Lower leg skin (tissue), 4 donors: ENCODE data around the gene SNRK. TPM values are rescaled to one million over a fixed set of nuclear protein-coding genes. Genes with fewer than 3 reads are reported as not detected.

Experiments
- DNase-seq, 2 donors: peaks; one replicate each; pipeline ENCODE4 v3.0.0-alpha.2; 2019; ENCODE audit warnings: low spot score in 2 of 2
- H3K4me3 ChIP-seq: fragments of 200-600 bp; sonication (generic); 2 replicates; pipeline ENCODE4 v1.5.1; 2017; ENCODE audit warnings: mild to moderate bottlenecking, low read depth; ENCODE audit not compliant: poor library complexity, severe bottlenecking
- CTCF ChIP-seq, 3 donors: fragments of 450-650 bp; IDR thresholded peaks; one replicate each; pipeline ENCODE4 v1.5.1; 2016; ENCODE audit warnings: antibody characterized with exemption in 3 of 3, mild to moderate bottlenecking in 3 of 3, moderate library complexity in 2 of 3
- POLR2A ChIP-seq, 2 donors: fragments of 450-650 bp; IDR thresholded peaks; one replicate each; pipeline ENCODE4 v1.6.1; 2016 to 2017; ENCODE audit warnings: antibody characterized with exemption in 2 of 2, mild to moderate bottlenecking in 1 of 2, moderate library complexity in 1 of 2
- WGBS, 2 donors: methylation state at CpG; one replicate each; pipeline ENCODE4 v1.1.5; 2018; 5-methylcytosine and 5-hydroxymethylcytosine counted together
- intact Hi-C: fragments of 100-400 bp; cut with DNase I; formaldehyde crosslinking; loops from one replicate; pipeline ENCODE4 v1.15.0; 2023; ENCODE audit warnings: low total_unique reads
- total RNA-seq, 4 donors: library from RNA; depleted of rRNA; stranded (reverse); fragments of >200 nt; gene quantifications; one replicate each; pipeline ENCODE4 v1.1.0, GENCODE V29; 2016

SNRK gene
- total RNA-seq, 4 donors from 2014 or later: 59.8 to 180 (median 79.9) TPM

- 96 to 97% methylated on average over 4 of the region's 4 CpGs for WGBS, 2 donors
- no peak for TF ChIP-seq CTCF (IDR thresholded peaks at IDR 0.05)
- no peak for TF ChIP-seq POLR2A (IDR thresholded peaks at IDR 0.05)
- H3K4me3 ChIP-seq: no peak overlapping the region
- intact Hi-C loops: no loop called here
- no peak for DNase-seq
These were observed 58.9 kb downstream of the SNRK start for GRCh38 chr3:43345246-43345645.

- DNase-seq: no peak
- 89 to 91% methylated on average over 6 of the region's 6 CpGs for WGBS, 2 donors
- TF ChIP-seq POLR2A (IDR thresholded peaks at IDR 0.05) (no peak), CTCF (IDR thresholded peaks at IDR 0.05) (no peak)
- H3K4me3 ChIP-seq: no peak overlapping the region
- intact Hi-C loops: no loop called here
These were observed 59.5 kb downstream of the SNRK start for GRCh38 chr3:43345877-43346276.

DNA sequence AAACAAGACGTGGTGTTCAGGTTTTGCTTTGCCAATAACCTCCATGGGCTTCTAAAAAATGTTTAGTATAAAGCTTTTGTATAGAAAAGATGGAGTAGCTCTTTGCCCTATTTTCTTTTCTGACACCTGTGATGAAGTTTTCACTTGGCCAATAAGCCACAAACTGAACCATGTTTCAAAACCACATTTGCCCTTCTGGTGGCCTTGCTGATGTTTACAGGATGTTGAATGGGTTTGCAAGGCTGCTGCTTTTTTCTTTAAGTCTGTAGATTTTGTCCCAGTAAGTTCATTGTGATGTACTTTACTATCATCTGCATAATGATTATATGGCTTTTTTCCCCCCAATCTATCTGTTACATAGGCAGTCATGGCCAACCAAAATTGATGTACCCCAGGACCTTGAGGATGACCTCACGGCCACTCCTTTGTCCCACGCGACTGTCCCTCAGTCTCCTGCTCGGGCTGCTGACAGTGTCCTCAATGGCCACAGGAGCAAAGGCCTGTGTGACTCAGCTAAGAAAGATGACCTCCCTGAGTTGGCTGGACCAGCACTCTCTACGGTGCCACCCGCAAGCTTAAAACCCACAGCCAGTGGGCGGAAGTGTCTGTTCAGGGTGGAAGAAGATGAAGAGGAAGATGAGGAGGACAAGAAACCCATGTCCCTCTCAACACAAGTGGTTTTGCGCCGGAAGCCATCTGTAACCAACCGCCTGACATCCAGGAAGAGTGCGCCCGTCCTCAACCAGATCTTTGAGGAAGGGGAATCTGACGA is 60.8 kb downstream of the SNRK start:
- WGBS, 2 donors: 90 to 97% methylated on average over 14 of the region's 14 CpGs
- no peak for TF ChIP-seq CTCF (IDR thresholded peaks at IDR 0.05)
- no peak for TF ChIP-seq POLR2A (IDR thresholded peaks at IDR 0.05)
- intact Hi-C loops: no loop called here
- no peak overlapping the region for H3K4me3 ChIP-seq
- no peak for DNase-seq

- intact Hi-C loops: no loop called here
- no peak overlapping the region for H3K4me3 ChIP-seq
- 94 to 95% methylated on average over 13 to 19 of the region's 20 CpGs for WGBS, 2 donors
- DNase-seq: no peak
- TF ChIP-seq CTCF (IDR thresholded peaks at IDR 0.05) (no peak), POLR2A (IDR thresholded peaks at IDR 0.05) (no peak)
These were observed 61.4 kb downstream of the SNRK start for GRCh38 chr3:43347774-43348173.

DNA sequence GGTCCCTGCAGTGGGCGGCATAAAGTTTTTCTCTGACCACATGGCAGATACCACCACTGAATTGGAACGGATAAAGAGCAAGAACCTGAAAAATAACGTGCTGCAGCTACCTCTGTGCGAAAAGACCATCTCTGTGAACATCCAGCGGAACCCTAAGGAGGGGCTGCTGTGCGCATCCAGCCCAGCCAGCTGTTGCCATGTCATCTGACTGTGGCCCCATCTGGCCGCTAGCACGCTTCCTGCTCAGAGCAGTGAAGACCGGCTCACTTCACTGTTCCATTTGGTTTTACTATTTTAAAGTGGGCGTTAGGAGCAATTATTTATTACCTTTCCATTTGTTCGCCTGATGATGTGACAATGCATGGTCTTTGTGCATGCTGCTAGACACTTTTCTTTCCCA is 62.0 kb downstream of the SNRK start:
- DNase-seq: no peak
- no peak overlapping the region for H3K4me3 ChIP-seq
- 92 to 94% methylated on average over 11 of the region's 11 CpGs for WGBS, 2 donors
- intact Hi-C loops: no loop called here
- TF ChIP-seq POLR2A (IDR thresholded peaks at IDR 0.05): no peak
- TF ChIP-seq CTCF (IDR thresholded peaks at IDR 0.05): no peak
